ENCODE data around the gene OR56A3.
"Not testable (repeated sequence)": the region's sequence is repeated elsewhere in the genome, so short reads cannot be mapped to it uniquely, and the experiment has no call there.

Gene OR56A3, protein sequence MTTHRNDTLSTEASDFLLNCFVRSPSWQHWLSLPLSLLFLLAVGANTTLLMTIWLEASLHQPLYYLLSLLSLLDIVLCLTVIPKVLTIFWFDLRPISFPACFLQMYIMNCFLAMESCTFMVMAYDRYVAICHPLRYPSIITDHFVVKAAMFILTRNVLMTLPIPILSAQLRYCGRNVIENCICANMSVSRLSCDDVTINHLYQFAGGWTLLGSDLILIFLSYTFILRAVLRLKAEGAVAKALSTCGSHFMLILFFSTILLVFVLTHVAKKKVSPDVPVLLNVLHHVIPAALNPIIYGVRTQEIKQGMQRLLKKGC

DNA sequence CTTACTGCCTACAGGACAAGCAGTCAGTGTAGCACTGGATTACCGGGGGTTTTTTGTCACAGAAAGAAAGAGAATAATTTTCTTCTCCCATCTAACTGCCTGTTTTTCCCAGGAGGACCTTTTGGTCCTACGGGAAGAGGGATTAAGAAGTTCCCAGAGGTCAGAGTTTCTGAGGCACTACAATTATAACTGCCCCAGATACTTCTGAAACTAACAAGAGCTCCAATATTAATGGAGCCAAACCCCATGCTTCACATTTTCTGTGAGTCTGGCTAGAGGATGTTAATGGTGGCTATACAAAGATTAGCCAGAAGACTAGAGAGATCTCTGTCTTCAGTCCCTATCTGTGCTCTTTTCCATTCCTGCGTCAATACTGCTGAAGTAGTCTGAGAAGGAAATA, at the start of gene OR56A3:
TSS of gene OR56A3 (plus strand) at position 301 of the 400 bp plus-strand sequence. CDS start 5,096 bp downstream, outside the sequence.
- DNase-seq (ENCODE audit: low read depth) = no peak

DNA sequence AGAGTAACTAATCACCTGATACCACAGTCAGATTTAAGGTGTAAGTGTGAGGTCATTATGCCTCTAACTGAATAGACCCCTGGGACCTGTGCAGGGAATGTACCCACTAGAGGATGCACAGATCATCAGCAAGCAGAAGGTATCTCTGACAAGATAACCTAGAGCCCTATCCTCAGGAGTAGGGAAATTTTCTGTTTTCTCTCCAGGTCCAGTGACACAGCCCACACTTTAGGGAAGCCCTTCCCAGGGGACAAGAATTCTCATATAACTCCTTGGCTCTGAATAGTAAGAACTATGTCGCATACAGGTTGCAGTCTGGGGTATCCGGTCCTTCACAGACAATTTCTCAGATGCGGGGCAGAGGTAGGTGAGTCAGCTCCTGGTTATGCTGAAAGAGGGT, 49.1 kb upstream of the OR56A3 start, which contains the start of gene OR52E5:
TSS of gene OR52E5 (plus strand) at position 301 of the 400 bp plus-strand sequence. CDS start 7,569 bp downstream, outside the sequence.
- no peak for DNase-seq (ENCODE audit: low read depth)

DNA sequence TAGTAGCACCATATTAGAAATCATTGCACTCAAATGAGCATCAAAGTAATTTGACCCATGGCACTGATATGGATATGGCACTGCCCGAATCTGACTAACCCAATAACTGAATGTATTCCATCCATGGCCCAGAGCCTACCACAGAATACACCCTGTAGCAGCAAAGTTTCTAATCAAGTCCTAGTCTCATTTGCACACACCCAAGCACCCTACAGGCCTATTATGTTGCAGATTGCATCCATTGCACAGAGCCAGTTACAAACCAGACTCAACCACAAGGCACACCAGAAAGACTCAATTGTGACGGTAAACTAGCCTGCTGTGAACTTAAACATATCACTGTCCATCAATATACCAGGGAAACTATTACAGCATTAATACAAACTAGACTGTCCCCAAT, 42.5 kb upstream of the OR56A3 start:
- no peak for DNase-seq (ENCODE audit: low read depth)

DNA sequence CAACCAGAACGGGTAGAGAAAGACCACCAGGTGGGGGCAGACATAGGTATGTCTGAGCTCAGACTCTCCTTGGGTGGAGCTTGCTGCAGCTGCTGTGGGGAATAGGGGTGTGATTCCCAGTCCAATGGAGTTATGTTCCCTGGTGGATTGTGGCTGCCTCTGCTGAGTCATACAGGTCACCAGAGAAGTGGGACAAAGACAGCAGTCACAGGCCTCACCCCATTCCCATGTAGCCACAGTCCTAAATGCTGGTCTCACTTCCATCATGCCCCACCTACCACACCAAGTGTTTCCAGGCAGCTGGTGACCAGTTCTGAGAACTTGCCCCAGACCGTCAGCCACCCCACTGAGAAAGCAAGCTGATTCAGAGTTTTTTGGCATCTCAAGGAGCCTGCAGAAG, 31.5 kb upstream of the OR56A3 start:
- no peak for DNase-seq (ENCODE audit: low read depth)

DNA sequence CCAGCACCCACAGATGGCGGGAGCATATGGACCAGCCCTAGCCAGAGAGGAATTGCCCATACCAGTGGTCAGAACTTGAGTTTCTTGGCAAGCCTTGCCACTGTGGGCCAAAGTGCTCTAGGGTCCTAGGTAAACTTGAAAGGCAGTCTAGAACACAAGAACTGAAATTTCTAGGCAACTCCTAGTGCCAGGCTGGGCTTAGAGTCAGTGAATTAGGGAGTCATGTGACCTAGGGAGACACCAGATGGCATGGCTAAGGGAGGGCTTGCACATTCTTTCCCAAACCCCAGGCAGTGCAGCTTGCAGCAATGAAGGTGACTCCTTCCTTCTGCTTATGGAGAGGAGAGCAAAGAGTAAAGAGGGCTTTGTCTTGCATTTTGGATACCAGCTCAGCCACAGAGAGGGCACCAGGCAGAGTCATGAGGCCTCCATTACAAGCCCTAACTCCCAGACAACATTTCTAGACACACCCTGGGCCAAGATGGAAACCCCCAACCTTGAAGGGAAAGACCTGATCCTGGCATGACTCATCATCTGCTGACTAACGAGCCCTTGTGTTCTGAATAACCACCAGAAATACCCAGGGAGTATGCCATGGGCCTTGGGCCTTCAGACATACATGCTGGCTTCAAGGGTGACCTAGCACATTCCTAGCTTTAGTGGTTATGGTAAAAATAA, 19.2 kb upstream of the OR56A3 start:
- no peak for DNase-seq (ENCODE audit: low read depth)

DNA sequence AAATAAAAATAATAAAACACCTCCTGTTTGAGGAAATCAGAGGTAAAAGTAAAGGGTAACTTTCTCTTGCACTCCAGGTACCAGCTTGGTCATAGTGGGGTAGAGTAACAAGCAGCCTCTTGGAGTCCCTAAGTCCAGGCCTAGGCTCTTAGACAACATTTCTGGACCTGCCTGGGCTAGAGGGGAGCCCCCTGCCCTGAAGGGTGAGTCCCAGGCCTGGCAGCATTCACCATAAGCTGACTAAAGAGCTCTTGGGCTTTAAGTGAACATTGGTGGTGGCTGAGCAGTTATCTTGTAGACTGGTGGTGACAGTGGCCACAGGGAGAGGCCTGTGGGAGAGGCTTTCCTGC, 18.6 kb upstream of the OR56A3 start:
- no peak for DNase-seq (ENCODE audit: low read depth)

DNA sequence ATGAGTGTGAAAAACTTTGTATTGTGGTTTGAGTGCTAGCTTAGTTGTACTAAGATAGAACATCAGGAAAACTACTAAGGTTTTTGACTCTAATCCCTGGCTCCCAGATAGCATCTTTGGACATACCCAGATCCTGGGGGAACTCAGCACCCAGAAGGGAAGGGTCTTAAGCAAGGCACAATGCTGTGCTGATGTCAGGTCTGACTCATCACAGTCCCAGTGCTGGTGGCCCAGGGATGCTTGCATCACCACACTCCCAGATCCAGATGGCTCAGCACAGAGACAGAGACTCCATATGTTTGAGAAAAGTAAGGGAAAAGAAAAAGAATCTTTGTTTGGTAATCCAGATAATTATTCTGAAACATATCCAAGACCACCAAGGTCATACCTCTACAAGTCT, 18.3 kb upstream of the OR56A3 start:
- DNase-seq (ENCODE audit: low read depth) = no peak

DNA sequence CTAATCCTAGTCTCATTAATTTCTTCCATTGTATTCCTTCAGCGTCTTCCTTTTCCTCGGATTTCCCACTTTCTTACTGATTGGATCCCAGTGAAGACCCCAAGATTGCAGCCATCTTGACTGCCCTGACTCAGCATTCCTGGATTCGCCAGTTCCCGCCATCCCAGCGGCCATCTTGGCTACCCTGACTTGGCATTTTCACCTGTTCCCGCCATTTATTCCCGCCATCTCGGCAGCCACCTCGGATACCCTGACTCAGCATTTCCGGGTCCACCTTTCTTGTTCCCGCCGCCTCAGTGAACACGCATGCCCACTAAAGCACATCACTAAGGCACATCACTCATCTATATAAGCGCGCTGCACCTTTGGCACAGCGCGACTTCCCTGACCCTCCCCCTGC, 13.8 kb upstream of the OR56A3 start:
- DNase-seq (ENCODE audit: low read depth) = no peak

DNA sequence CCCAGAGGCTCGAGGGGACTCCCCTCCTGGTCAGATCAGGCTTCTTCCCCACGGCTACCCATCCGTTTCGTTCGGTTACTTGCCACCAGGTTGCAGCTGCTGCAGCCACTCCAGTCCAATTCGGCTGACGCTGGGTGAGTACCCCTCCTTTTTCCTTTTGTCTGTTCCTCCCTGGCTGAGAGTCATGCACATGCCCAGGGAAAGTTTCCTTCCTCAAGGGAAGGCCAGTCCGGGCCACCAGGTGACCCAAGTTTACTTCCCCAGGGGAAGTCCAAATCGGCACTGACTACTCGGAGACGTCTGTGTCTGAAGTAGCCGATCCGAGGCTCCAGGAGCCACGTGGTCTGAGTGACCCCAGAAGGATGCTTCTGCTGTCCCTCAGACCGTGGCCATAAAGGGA, 13.2 kb upstream of the OR56A3 start:
- no peak for DNase-seq (ENCODE audit: low read depth)

DNA sequence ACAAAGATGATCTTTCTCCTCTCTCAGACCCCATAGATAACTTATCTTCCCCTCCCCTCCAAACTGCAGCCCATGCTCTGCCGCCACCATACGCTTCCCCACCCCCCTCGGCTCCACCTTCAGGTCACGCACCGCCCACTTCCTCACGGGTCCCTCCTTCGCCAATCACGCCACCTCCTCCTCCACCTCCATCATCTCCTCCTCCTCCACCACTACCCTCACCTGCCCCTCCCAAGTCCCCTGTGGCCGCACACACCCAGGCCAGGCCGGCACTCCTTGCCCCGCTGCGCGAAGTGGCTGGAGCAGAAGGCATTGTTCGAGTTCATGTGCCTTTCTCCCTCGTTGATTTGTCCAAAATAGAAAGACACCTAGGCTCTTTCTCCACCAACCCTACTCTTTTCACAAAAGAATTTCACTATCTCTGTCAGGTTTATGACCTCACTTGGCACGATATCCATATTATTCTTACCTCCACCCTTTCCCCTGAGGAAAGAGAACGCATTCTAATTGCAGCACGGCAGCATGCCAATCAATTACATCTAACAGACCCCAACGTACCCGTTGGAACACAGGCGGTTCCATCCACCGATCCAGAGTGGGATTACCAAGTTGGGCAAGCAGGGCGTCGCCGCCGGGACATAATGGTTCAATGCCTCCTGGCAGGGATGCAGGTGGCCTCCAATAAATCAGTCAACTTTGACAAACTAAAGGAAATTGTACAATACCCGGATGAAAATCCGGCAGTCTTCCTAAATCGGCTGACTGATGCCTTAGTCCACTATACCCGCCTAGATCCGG, 12.3 kb upstream of the OR56A3 start:
- no peak for DNase-seq (ENCODE audit: low read depth)

DNA sequence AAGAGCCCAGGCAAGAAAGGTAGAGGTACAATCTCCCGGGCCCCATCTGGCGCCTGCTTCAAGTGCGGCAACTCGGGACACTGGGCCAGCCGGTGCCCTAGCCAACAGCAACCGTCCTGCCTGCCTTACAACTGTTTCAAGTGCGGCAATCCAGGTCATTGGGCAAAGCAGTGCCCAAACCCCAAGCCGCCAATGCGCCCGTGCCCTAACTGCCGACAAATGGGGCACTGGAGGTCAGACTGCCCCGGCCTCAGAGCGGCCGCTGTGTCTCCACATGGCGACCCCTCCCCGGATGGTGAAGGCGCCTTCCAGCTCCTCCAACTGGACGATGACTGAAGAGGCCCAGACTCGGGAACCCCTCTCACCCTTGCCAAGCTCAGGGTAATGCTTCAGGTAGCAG, 11.4 kb upstream of the OR56A3 start:
- DNase-seq (ENCODE audit: low read depth) = no peak

DNA sequence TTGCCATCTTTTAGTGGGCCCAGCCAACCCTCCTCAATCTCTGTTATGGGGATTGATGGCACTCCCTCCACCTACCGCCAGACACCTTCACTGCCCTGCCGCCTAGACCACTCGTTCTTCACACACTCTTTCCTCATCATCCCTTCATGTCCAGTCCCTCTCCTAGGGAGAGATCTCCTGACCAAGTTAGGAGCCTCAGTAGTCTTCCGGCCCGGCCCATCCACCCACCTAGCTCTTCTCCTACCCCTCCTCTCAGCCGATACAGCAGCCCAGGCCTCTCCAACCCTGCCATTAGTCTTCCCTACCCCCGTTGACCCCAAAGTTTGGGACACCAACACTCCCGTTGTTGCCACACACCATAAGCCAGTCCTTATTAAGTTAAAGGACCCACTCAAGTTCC, 11.0 kb upstream of the OR56A3 start:
- no peak for DNase-seq (ENCODE audit: low read depth)

DNA sequence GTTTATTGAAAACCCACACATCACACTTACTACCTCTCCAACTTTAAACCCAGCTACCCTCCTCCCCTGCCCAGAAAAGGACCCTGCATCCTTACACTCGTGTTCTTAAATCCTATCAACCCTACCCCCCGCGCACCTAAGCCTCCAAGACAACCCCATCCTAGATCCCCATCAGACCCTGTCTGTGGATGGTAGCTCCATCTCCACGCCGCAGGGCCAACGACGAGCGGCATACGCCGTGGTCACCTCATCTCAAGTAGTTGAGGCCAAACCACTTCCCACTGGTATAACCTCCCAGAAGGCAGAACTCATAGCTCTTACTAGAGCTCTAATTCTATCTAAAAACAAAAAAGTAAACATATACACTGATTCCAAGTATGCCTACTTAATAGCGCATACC, 9.4 kb upstream of the OR56A3 start:
- no peak for DNase-seq (ENCODE audit: low read depth)

DNA sequence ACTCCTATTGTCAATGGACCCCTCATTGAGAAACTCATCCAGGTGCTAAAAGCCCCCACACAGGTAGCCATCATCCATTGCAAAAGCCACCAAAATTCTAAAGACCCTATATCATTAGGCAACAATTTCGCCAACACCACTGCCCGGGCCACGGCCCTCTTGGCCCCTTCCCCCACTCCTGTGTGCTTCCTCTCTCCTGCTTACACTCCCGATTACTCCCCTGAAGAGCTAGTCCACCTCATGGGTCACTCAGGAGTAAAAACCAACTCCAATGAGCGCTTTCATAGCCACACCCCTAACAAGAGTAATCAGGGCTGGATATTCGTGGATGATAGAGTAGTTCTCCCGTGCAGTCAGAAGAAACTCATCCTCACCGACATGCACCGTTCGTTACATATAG, 8.9 kb upstream of the OR56A3 start:
- DNase-seq (ENCODE audit: low read depth) = no peak

DNA sequence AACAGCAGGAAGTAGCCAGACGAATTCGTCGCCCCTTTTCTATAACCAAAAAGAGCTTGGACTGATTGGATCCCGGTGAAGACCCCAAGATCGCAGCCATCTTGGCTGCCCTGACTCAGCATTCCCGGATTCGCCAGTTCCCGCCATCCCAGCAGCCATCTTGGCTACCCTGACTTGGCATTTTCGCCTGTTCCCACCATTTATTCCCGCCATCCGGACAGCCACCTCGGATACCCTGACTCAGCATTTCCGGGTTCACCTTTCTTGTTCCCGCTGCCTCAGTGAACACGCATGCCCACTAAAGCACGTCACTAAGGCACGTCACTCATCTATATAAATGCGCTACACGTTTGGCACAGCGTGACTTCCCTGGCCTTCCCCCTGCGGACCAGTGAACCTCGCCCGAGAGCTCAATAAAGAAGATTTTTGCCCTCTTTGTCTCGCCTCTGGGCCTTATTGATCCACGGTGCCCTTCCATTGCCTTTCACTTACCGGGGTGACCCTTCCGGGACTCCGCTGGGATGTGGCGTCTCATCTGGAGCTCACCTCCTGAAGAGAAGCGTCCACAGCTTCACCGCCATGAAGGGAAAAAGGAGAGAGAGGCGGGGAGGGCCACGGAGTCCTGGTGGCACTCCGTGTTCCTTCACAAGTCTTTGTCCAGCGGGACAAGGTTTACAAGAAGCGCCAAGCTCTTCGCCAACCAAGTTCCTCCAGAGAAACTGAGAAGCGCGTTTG, 4.0 kb upstream of the OR56A3 start:
- no peak for DNase-seq (ENCODE audit: low read depth)

DNA sequence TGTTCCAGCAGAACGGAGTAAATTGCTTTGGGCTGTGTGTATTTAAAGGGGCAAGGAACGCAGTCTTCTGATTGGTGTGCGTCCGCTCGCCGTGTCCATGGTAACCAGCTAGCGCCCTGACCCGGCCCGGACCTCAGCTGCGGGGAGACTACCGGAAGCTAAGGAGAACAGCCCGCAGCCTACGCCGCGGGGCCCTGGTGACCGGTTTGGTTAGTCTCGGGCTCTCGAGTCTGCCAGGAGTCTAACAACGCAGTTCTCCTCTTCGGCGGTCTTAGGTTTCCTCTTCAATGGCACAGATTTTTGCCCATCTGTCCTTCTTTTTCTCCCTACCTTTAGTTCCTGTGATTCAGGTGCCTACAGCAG, 3.5 kb upstream of the OR56A3 start:
- no peak for DNase-seq (ENCODE audit: low read depth)

DNA sequence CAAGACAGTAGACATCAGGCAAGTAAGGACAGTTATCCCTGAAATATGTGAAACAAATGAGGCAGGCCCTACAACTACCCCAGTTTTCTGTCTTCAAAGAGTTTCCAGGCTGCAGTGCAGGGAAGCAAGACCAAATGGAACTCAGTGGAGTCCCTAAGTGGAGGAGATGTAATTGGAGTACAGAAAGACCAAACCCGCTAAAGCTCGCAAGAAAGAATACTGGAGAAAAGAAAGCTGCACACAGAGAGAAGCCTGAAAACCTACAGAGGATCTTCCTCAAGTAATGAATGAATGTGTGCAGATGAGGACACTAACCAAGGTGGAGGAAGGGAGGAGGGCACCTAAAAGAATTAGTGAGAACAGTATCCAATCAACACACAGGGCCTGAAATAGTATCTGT, 1.3 kb upstream of the OR56A3 start:
- DNase-seq (ENCODE audit: low read depth) = no peak

DNA sequence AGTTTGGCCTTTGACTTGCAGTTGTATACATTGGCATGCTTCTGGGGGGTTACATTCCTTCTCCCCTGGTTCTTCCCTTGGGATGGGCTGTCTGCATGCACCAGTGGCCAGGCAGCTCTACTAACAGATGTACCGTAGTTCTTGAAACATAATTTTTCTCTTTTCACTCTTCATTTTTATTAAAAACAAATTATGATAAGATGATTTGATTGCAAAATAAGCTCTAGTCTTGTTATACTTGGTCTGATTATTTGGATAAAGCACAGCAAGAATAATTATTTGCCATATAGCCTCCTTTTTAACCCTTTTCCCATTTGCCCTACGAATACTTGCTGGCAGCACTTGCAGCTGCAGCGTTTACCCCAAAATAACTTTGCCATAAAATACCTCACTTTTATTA, 13.5 kb downstream of the OR56A3 start:
- no peak for DNase-seq (ENCODE audit: low read depth)

DNA sequence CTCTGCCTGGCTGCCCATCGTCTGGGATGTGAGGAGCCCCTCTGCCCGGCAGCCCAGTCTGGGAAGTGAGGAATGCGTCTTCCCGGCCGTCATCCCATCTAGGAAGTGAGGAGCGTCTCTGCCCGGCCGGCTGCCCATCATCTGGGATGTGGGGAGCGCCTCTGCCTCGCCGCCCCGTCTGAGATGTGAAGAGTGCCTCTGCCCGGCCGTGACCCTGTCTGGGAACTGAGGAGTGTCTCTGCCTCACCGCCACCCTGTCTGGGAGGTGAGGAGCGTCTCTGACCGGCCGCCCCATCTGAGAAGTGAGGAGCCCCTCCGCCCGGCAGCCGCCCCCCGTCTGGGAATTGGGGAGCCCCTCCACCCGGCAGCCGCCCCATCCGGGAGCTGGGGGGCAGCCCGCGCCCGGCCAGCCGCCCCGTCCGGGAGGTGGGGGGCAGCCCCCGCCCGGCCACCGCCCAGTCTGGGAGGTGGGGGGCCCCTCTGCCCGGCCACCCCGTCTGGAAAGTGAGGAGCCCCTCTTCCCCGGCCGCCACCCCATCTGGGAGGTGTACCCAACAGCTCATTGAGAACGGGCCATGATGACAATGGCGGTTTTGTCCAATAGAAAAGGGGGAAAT, 18.8 kb downstream of the OR56A3 start:
- DNase-seq (ENCODE audit: low read depth) = not testable (repeated sequence)

DNA sequence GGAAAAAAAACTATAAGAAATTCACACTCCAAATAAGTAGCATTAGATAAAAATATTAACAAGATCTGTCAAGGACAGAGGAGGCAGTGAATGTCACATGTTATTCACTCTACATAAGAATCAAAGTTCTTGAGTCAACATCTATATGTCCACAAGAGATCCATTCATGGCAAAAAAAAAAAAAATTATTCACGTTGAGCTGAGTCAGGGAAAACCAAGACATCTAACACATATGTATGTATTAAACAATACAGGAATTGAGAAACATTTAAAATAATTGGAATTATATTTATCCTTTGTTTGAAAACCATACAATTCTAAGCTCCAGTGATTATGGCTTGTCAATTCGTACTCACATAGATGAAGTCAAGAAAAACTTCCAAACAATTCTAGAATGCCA, 24.9 kb downstream of the OR56A3 start:
- DNase-seq (ENCODE audit: low read depth) = no peak

DNA sequence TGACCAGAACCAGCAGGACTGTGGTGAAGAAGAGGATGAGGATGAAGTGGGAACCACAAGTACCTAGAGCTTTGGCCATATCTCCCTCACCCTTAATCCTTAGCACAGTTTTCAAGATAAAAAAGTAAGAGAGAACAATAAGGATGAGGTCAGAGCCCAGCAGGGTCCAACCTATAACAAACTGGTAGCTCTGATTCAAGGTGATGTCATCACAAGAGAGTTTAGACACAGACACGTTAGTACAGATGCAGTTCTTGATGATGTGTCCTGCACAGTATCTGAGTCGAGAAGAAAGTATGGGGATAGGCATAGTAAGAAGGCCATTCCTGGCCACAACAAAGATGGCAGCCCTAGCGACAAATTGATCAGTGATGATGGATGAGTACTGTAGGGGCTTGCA, 25.7 kb downstream of the OR56A3 start:
- no peak for DNase-seq (ENCODE audit: low read depth)

DNA sequence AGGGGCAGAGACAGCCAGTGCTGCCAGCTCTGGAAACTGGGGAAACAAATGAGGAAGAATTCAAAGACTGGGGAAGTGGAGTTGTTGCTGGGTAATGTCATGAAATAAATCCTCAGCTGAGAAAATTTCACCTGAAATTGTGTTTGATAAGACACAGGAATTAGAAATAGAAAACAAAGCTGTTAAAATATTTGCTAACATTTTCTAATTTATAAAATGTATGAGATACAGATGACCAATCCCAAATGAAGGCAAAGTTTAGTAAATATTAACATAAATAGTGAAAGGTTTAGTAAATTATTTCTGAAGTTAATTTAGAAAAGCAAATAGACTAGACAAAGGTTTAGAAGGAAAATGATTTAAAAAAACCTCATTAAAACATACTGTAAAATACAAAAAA, 26.3 kb downstream of the OR56A3 start, which contains the start of gene OR56A5:
TSS of gene OR56A5 (minus strand) at position 101 of the 400 bp plus-strand sequence. CDS start at position 101, 0 bp downstream.
- no peak for DNase-seq (ENCODE audit: low read depth)

All from non-pigmented ciliary epithelial cell (primary cell).